Parietal lobe (tissue), 2 donors: ENCODE data around the gene MYL11. TPM values are rescaled to one million over a fixed set of nuclear protein-coding genes. Genes with fewer than 3 reads are reported as not detected.
A peak's percentile ranks its signal among the peaks of the same experiment; 100 is the strongest.

ENCODE experiments used
- small RNA-seq: library from RNA; depleted of rRNA; stranded (forward); fragments of <200 nt; gene quantifications from one replicate; pipeline ENCODE3, GENCODE V24; 2014; ENCODE audit warnings: low replicate concordance
- total RNA-seq: library from RNA; depleted of rRNA; stranded (reverse); fragments of >200 nt; gene quantifications from one replicate; pipeline ENCODE4 v1.2.3, GENCODE V29; 2014

MYL11 gene
- not detected for total RNA-seq

DNA sequence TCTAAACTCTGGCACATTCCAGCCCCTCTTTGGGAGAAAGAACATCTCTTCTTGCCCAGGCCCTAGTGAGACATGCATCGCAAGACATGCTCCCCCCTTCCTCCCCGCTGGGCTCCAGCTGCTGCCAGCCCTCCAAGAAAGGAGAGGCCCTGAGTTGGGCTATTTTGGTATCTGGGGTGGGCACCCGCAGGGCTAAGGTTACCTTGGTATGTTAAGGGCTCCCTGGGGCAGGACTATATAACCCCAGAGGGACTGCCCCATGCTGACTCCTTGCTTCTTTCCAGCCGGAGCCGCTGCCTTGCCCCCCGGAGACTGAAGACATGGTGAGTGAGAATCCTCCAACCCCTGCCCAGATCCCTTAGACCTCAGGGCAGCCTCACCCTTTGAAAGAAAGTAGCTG lies at the start of gene MYL11:
TSS of gene MYL11 (plus strand) at position 265 of the 400 bp plus-strand sequence. CDS start at position 321, 56 bp downstream.

GRCh38 chr16:30355144-30355953 lies 19.3 kb upstream of the MYL11 start, which contains the start of gene CD2BP2:
TSS of gene CD2BP2 (minus strand) at chr16:30355308. CDS start at chr16:30354681, 627 bp downstream.

GRCh38 chr16:30370456-30371247 lies 4.0 kb upstream of the MYL11 start, which contains the start of gene TBC1D10B:
TSS of gene TBC1D10B (minus strand) at chr16:30370494. CDS start at chr16:30370183, 311 bp downstream.

DNA sequence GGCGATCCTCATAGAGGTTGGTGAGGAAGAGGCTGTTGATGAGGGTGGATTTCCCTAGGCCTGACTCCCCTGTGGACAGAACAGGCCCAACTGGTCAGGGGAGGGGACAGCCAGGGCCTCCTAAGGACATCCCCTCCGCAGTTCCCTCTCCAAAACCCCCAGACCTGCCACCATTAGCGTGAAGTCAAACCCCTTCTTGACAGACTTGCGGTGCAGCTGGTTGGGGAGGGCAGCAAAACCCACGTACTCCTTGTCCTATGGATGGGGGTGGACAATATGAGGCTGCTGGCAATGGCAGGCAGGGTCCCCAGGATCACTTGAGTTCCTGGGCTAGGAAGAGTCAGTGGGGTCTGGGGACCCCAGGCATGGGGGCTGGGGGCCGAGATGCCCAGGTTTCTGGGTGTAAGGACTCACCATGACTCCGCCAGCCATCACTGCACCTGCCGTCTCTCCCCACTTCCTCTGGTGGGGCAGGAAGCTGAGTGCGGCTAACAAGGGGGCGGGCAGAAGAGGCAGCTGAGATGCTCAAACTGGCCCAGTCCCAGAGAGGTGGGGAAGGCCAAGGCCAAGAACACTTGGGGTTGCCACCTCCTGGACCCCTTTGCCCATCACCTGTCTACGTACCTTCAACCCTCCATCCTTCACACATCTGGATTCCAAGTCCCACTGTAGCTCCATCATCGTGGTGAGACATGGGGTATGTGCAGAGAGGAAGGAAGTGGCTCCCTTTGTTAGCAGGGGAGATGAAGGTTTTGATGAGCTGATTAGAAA lies 7.7 kb downstream of the MYL11 start, which contains the start of gene SEPTIN1:
TSS of gene SEPTIN1 (minus strand) at position 451 of the 771 bp plus-strand sequence. CDS start at position 432, 19 bp downstream.

GRCh38 chr16:30395155-30395991 lies 20.8 kb downstream of the MYL11 start, which contains the start of gene ZNF48:
TSS of gene ZNF48 (plus strand) at chr16:30395420. CDS start at chr16:30395795, 375 bp downstream.

DNA sequence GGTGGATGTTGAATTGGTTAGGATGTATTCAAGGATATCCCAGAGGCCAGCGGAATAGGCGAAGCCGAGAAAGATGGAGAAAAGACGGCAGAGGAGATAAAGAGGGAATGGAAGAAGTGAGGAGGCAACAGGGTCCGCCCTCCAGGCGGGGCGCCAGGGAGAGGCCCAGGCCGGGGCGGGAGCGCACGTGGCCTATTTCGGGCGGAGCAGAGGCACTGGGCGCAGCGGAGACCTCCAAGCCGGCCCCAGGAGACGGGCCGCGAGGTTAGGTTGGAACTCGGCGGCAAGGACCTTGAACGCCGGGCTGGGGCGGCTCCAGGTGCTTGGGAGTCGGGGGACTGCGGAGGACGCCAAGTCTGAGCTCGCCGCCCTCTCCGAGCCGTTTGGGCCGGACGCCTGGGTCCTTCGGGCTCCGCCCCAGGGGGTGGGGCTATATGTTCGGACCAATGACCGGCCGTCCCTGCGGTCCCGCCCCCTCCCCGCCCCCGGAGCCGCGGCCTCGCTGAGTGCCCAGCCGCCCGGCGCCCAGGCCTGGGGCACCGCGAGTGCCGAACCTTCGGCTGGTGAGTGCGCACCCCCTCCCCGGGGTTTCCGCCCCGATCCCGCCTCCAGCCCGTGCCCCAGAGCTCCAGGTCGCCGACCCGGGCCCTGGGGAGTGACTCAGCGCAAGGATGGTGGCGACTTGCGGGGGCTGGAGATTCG lies 32.7 kb downstream of the MYL11 start, which contains the start of gene ZNF771:
TSS of gene ZNF771 (plus strand) at position 505 of the 702 bp plus-strand sequence. CDS start 448 bp downstream, outside the sequence.

Small RNAs within 50 kb of the gene (small RNA-seq; reads per million reads assigned to genes)
- 0.34 reads per million, percentile 18 among the genes with 10 or more reads in this experiment for gene RF00406

Other genes starting within 250 kb of the MYL11 start
- gene CORO1A, start 191.2 kb upstream of the MYL11 start, total RNA-seq, result 26.3 TPM
- gene BOLA2B, start 181.1 kb upstream of the MYL11 start, total RNA-seq, result 16.9 TPM
- 27.2 TPM for gene SLX1A, start 180.9 kb upstream of the MYL11 start, total RNA-seq
- gene SULT1A3, start 175.5 kb upstream of the MYL11 start, total RNA-seq, result 7.8 TPM
- gene NPIPB13, start 126.3 kb upstream of the MYL11 start, total RNA-seq, result 8.5 TPM
- gene CD2BP2, start 19.5 kb upstream of the MYL11 start, total RNA-seq, result 42.9 TPM
- gene TBC1D10B, start 4.3 kb upstream of the MYL11 start, total RNA-seq, result 33.2 TPM
- 0.94 TPM for gene SEPTIN1, start 7.8 kb downstream of the MYL11 start, total RNA-seq
- 31.0 TPM for gene ZNF48, start 20.6 kb downstream of the MYL11 start, total RNA-seq
- gene ZNF771, start 32.8 kb downstream of the MYL11 start, total RNA-seq, result 11.6 TPM
- gene DCTPP1, start 55.2 kb downstream of the MYL11 start, total RNA-seq, result 16.3 TPM
- 8.1 TPM for gene SEPHS2, start 71.1 kb downstream of the MYL11 start, total RNA-seq
- gene ITGAL, start 97.9 kb downstream of the MYL11 start, total RNA-seq, result 1.3 TPM
- gene ZNF768, start 151.8 kb downstream of the MYL11 start, total RNA-seq, result 20.0 TPM
- gene ZNF747, start 160.1 kb downstream of the MYL11 start, total RNA-seq, result 13.5 TPM
- gene ZNF764, start 183.6 kb downstream of the MYL11 start, total RNA-seq, result 13.8 TPM
- 11.3 TPM for gene ZNF688, start 196.9 kb downstream of the MYL11 start, total RNA-seq
- 33.2 TPM for gene ZNF785, start 210.9 kb downstream of the MYL11 start, total RNA-seq
- gene ZNF689, start 235.6 kb downstream of the MYL11 start, total RNA-seq, result 11.0 TPM